Activated naive CD4-positive, alpha-beta T cell treated with anti-CD3 and anti-CD28 coated beads, Interleukin-2, amount 50 U/mL, for 72 hours (primary cell): ENCODE results near the gene C19orf85. TPM values are rescaled to one million over a fixed set of nuclear protein-coding genes. Genes with fewer than 3 reads are reported as not detected.
A peak's percentile ranks its signal among the peaks of the same experiment; 100 is the strongest.
"Not testable (repeated sequence)": the region's sequence is repeated elsewhere in the genome, so short reads cannot be mapped to it uniquely, and the experiment has no call there.

Source experiments
- ATAC-seq, 2 donors: fragments of 150-1000 bp; cut with Tn5 transposase; 2 replicates each; pipeline ENCODE4 v1.10.0; 2021; ENCODE audit warnings: mild to moderate bottlenecking in 2 of 2, moderate library complexity in 2 of 2
- DNase-seq, 2 donors: peaks; one replicate each; pipeline ENCODE4 v3.0.0; 2021 to 2022; ENCODE audit warnings: low spot score in 2 of 2
- H3K27ac Mint-ChIP-seq, 2 donors: one replicate each; pipeline ENCODE4 v1.8.0; 2022; ENCODE audit warnings: mild to moderate bottlenecking in 2 of 2, mixed read lengths in 2 of 2
- H3K36me3 Mint-ChIP-seq, 2 donors: one replicate each; pipeline ENCODE4 v1.8.0; 2022; ENCODE audit warnings: mixed read lengths in 2 of 2
- H3K9me3 Mint-ChIP-seq, 2 donors: one replicate each; pipeline ENCODE4 v1.8.0; 2022; ENCODE audit warnings: mixed read lengths in 2 of 2
- total RNA-seq, 2 donors: library from RNA; stranded (reverse); gene quantifications; one replicate each; pipeline ENCODE4 v1.2.3, GENCODE V29; 2022

C19orf85 gene
- total RNA-seq, 2 donors from 2014 or later = not detected

DNA sequence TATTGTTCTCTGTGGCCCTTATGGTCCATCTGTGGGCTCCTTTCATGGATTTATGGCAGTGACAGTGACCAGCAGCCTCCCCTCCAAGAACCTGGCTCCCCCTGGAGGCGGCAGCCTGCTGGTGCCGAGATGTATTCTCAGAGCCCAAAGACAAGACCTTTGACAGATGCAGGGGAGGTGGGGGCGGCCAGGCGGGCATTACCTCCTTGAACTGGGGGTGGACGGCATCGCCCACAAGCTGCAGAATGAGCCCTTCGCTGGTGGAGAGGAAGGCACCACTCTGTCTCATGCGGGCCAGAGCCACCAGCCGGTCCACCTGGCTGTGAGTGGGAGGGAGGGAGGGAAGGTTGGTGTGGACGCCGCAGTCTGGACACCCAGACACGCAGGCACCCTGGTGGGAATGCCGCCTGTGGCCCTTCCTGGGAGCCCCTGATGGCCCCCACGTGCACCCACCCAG, 9.7 kb downstream of the C19orf85 start:
- ATAC-seq (no peak), DNase-seq (peak in 1 of 2 donors; percentile 59)
- Mint-ChIP-seq H3K27ac (no peak overlapping the region), H3K9me3 (no peaks in the 10 kb centered on the region), H3K36me3 (peaks cover 0 to 5% of the 10 kb centered on the region in 2 donors)

DNA sequence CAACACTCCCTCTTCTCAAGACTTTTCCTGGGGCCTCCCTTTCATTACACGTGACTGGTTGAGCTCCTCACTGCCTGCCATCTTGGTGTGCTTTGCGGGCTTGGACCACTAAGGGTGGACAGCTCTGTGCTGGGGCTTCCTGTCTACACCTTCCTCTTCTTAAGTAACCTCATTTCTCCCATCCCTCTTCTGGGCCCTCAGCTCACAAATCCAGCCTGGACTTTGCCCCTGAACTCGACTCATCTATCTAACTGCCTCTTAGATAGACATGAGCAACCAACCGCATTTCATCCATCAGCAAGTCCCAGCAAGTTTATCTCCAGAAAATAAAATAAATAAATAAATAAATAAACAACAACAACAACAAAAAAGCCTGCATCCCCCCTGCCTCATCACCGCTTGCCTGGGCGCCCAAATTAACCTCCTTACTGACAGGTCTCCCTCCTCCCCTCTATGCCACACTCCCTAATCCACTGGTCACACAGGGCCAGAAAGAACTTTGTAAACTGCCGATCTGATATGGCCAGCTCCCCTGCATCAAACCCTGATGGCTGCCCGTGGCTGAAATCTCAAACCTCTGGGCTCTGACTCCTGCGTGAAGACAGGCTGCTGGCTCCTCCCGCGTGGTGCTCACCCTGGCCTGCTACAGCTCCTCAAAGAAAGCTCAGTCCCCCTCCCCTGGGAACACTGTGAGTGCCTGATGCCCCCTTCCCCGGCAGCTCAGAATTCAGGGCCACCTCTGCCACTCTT, 10.9 kb downstream of the C19orf85 start:
- ATAC-seq (no peak), DNase-seq (no peak)
- Mint-ChIP-seq H3K27ac (no peak overlapping the region), H3K9me3 (no peaks in the 10 kb centered on the region), H3K36me3 (peaks cover 0 to 5% of the 10 kb centered on the region in 2 donors)

DNA sequence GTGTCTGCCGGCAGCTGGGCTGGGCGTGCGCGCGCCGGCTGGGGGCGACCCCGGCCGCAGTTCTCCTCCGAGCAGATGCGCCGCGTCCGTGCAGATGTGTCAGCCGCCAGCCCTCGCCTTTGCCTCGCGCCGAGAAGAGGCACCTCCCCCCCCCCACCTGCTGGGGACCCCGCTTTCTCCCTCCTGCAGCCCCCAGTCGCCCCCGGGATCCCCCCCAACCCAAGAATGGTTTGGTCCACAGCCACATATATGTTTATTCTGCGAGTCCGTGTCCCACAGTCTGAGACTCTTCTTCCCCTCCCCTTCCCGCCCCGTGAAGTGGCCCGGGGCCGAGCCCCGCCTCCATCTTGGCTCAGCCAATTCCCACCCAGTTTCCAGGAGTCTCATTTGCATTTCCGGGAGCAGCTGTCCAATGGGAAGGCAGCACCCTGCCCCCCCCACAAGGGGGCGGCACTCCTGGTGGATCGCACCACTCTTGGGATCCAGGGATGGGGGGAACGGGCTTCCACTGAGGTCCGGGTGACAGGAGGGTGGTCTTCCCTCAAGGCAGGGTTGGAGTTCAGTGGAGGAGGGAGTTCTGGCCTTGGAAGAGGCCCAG, 11.7 kb downstream of the C19orf85 start:
- Mint-ChIP-seq H3K27ac (no peak overlapping the region), H3K9me3 (no peaks in the 10 kb centered on the region), H3K36me3 (peaks cover 0 to 5% of the 10 kb centered on the region in 2 donors)
- DNase-seq = peak in 1 of 2 donors; percentile 55
- ATAC-seq = peak; percentile 23 to 72

DNA sequence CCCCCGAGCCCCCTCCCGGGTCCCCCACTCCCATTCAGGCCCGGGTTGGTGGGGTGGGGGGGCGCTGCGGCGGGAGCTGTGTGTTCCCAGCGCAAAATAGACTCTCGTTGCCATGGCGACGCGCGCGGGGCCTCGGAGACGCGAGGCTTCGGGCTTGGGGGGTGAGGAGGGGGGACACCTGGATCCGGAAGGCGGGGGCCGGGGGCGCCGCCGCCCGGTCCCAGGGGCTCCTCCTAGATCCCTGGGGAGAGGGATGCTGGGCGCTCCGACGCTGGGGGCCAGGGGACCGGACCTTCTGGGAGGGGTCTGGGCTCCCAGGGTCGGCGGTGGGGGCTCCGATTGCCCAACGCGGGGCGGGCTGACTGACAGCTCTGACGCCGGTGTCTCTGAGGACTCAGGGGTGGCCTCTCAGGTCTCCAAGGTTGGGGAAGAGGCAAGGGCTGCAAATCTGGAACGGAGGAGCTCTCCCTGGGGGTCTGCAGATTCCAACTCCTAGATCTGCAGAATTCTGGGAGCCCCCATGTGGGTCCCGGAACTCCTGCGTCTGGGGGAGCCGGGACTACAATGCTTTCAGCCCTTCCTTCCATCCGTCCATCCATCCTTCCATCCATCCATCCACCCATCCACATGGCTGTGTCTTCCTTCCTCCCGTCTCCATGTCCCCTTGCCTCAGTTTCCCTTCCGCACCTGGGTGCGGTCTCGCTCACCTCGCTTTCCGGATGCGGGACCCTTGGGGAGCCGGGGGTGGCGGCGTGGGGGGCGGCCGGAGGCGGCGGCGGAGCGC, 12.4 kb downstream of the C19orf85 start:
- Mint-ChIP-seq H3K9me3 (no peaks in the 10 kb centered on the region), H3K36me3 (peaks cover 0 to 5% of the 10 kb centered on the region in 2 donors), H3K27ac (no peak overlapping the region)
- no peak for ATAC-seq
- DNase-seq = no peak

DNA sequence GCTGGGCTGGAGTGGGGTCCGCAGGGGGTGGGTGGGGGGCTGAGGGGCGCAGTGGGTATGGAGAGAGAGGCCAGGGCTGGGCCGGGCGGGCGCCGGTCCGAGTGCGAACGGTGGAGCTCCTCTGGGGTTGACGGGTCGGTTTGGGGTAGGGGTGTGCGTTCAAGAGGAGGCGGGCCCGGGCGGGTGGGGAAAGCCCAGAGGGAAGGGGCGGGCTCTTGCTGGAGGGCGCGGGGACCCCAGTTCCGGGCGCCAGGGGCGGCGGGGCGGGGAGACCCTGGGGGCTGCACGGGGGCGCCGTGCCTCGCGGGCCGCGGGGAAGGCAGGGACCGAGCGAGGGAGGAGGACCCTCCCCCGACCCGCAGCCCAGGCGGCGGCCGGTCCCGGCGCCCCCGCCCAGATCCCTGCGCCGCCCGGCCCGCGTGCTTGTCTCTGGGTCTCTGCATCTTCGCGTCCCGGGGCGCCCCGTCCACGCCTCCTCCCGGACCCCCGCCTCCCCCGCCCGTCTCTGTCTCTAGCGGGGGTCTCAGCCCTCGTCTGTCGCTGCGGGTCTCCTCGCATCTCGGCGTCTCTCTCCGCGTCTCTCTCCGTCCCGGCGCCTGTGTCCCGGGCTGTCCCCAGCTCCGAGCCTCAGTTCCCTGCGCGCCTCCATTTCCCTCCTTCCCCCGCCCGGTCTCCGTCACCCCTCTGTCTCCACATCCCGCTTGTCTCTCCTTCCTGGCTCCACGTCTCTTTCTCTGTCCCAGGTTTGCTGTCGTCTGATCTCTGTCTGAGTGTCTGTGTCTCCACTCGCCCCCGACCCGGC, 13.2 kb downstream of the C19orf85 start:
- Mint-ChIP-seq H3K9me3 (no peaks in the 10 kb centered on the region), H3K27ac (no peak overlapping the region), H3K36me3 (peaks cover 0 to 5% of the 10 kb centered on the region in 2 donors)
- ATAC-seq (peak in 1 of 2 donors; percentile 24), DNase-seq (no peak)

DNA sequence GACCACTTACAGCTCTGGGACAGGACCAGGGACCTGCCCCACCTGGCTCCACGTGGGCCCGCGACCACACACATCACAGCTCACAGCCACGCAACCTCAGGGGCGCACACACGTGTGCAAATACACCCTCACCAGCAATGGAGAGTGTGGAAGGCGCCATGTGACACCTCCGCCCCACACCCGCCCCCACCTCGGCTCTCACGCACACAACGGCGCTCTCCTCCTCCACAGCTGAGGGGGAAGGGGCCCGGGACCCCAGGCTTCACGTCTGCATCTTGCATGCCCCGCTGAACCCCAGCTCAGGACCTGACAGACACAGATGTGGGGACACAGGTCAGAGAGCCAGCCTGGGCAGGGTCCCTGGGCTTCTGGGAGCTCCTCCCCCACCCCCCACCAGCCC, 15.1 kb downstream of the C19orf85 start:
- H3K9me3 Mint-ChIP-seq = no peaks in the 10 kb centered on the region

DNA sequence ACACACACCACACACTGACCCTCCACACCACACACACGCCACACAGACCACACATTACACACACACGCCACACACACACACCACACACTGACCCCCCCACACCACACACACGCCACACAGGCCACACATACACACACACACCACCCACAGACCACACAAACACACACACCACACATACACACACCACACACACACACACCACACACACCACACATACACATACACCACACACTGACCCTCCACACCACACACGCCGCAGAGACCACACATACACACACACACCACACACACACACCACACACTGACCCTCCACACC, 16.4 kb downstream of the C19orf85 start:
- not testable (repeated sequence) for H3K27ac Mint-ChIP-seq, H3K9me3 Mint-ChIP-seq, ATAC-seq, H3K36me3 Mint-ChIP-seq, DNase-seq

More for the DNA sequence above, 15.1 kb downstream of the C19orf85 start:
- ATAC-seq (peak in 1 of 2 donors; percentile 15), DNase-seq (no peak)
- H3K36me3 Mint-ChIP-seq = peaks cover 0 to 5% of the 10 kb centered on the region in 2 donors
- H3K27ac Mint-ChIP-seq = no peak overlapping the region

DNA sequence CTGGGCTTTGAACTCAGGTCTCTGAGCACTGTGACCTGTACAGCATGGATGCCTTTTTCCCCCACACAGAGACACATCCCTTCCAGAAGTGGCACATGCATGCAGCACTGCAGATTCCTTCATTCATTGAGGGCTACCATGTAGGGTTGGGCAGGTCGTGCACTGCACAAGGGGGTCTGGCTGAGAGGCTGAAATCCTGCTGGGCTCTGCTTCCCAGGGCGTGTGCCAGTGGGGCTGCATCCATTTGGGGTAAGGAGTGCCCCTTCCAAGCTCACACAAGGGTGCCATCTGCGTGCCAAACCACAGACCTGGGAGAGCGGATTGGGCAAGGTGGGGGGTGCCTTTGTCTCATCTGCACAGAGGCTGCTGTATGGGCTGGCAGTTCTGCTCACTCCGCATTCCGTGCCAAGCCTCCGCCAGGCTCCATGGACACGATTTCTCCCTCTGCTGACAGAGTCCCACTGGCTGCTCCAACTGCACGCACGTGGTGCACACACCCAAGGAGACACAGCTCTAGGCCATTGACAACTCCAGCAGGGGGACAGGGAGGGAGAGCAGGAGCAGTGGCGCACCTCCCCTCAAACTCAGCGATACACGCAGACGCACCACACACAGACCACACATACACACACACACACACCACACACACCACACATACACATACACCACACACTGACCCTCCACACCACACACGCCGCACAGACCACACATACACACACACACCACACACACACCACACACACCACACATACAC, 17.0 kb downstream of the C19orf85 start:
- DNase-seq (no peak), ATAC-seq (peak; percentile 19 to 69)
- Mint-ChIP-seq H3K36me3 (no peaks in the 10 kb centered on the region), H3K9me3 (no peaks in the 10 kb centered on the region), H3K27ac (no peak overlapping the region)

DNA sequence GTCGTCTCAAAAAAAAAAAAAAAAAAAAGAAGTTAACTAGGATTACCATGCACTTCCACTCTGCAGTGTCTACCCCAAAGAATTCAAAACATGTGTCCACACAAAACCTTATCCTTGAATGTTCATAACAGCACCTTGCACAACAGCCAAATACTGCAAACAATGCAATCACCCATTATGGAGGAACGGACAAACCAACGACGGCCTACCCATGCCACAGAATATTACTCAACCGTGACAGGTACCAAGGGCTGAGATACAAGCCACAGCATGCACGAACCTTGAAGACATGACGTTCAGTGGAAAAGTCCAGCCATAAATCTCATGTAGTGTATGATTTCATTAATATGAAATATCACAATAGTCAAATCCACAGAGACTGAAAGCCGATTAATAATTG, 18.5 kb downstream of the C19orf85 start:
- no peak for DNase-seq
- ATAC-seq = no peak
- H3K27ac Mint-ChIP-seq = no peak overlapping the region
- no peaks in the 10 kb centered on the region for H3K9me3 Mint-ChIP-seq
- peaks cover 7% of the 10 kb centered on the region in 2 donors for H3K36me3 Mint-ChIP-seq

DNA sequence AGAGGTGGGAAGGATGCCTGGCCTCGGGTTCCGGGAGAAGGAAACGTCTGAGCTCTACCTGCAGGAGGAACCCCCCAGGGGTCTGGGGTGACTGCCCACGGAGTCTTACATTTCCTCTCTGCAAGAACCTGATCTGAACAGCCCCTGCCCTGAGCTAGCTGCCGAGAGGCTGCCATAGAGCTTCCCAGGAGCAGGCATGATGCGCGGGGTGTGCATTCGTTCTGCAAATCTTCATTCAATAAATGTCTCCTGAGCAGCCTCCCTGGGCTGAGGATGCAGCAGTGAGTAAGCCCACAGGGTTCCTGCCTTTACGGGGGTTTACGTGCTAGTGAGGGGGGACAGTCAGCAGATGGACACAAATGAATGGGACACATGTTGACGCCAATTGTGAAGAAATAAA, 19.9 kb downstream of the C19orf85 start:
- DNase-seq = no peak
- H3K9me3 Mint-ChIP-seq = no peaks in the 10 kb centered on the region
- H3K36me3 Mint-ChIP-seq = peaks cover 7 to 11% of the 10 kb centered on the region in 2 donors
- ATAC-seq = no peak
- no peak overlapping the region for H3K27ac Mint-ChIP-seq

DNA sequence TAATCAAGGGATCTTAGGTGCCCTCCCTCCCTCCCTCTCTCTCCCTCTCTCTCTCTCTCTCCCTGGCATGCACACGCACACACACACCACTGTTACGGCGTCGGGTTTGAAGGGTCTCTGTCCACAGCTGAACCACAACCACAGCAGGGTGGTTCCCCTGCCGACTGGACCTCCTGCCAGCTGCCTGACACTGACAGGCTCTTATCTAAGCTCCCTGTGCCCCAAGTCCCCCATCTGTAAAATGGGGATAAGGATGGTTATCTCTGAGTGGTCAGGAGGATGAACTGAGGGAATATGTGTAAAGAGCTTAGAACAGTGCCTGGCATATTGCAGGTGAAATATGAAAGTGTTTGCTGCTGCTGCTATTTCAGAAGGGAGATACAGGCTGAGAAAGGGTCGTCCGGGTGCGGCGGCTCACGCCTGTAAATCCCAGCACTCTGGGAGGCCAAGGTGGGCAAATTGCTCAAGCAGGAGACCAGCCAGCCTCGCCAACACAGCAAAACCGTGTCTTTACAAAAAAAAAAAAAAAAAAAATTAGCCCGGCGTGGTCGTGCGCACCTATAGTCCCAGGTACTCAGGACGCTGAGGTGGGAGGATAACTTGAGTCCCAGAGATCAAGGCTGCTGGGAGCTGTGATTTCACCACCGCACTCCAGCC, 20.6 kb downstream of the C19orf85 start:
- peaks cover 7 to 11% of the 10 kb centered on the region in 2 donors for H3K36me3 Mint-ChIP-seq
- no peak for DNase-seq
- H3K27ac Mint-ChIP-seq = no peak overlapping the region
- no peaks in the 10 kb centered on the region for H3K9me3 Mint-ChIP-seq
- ATAC-seq = no peak

DNA sequence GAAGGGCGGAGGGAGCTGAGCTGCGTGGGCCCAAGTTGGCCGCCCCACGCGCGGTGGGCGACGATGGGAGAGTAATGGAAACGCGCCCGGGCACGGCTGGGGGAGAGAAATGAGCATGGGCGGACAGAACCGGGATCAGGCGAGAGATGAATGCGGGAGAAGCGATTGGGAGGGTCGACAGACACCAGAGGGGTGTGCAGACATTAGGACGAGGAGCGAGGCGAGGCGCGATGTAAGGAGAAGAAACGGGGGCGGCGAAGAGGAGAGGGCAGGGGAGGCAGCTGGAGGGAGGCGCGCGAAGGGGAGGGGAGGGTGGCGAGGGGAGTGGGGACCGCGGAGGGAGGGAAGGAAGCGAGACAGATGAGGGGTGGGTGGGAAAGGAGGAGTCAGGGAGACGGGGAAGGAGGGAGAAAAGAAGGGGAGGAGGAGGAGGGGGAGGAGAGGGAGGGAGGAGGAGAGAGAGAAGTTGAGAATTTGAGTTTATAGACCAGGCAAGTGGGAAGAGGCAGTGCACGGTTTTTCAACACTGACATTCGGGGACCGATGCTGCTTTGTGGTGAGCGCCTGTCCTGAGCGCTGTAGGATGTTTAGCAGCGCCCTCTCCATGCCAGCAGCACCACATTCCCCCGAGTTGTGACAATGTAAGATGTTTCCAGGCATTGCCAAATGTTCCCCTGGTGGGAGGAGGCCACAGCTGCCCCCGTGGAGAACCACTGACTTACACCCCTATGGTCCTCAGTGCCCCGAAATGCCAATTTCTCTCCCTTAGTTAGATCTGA, 21.3 kb downstream of the C19orf85 start, which contains the start of gene SHISA7:
SHISA7 (minus strand) TSS at position 256 of the 779 bp plus-strand sequence. CDS start 437 bp downstream, outside the sequence.
- ATAC-seq (no peak), DNase-seq (no peak)
- Mint-ChIP-seq H3K27ac (no peak within 1 kb of the TSS), H3K36me3 (peaks cover 7 to 11% of the 10 kb centered on the region in 2 donors), H3K9me3 (no peaks in the 10 kb centered on the region)

DNA sequence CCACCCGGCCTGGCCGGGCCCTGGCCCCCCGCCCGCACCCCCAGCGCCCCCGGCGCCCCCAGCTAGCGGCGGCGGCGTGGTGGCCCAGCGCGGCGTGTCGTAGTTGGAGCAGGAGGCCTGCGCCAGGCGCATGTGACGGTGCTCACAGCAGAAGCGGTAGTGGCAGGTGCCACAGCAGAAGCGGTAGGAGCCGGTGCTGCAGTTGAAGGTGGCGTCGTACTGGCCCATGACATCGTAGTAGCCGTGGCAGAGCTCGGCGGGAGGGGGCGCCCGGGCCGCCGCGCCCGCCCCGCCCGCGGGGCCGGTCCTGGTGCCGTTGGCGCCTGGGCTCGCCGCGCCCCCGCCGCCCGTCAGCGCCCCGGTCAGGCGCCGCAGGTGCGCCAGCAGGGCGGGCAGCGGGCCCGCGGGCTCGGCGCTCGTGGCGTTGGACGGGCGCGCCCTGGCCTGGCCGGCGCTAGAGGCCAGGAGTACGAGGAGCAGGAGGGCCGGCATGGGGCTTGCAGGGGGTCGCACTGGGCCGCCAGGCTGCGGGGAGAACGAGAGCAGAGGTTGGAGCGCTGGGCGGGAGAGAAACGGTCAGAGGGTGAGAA, 22.1 kb downstream of the C19orf85 start:
- no peaks in the 10 kb centered on the region for H3K9me3 Mint-ChIP-seq
- DNase-seq (no peak), ATAC-seq (peak in 1 of 2 donors; percentile 39)
- no peak overlapping the region for H3K27ac Mint-ChIP-seq
- H3K36me3 Mint-ChIP-seq = peaks cover 7 to 11% of the 10 kb centered on the region in 2 donors

DNA sequence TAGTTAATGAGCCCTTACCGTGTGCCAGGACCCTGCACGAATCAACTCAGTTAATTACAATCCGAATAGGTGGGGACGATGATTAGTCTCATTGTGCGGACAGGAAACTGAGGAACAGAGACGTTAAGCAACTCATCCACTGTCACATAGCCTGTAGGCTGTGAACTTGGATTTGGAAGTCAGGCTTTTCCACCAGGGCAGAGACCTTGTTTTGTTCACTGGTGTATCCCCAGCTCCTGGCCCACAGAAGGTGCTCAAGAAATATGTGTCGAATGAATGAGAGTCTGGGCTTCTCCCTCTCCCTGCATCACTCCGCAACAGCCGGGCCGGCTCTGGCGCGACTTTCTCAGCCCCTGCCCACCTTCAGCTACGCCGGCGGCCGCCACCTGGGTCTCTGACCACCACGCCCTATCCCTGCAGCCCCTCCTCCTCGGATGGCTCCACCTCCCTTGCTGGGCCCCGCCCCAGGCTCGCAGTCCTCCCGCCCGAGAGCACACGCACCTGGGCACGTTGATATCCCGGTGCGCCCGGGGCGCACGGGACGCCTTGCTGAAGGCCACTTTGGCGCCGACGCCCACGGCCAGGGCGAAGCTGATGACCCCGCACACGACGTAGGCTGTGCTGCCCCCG, 22.7 kb downstream of the C19orf85 start:
- DNase-seq (no peak), ATAC-seq (peak in 1 of 2 donors; percentile 54)
- Mint-ChIP-seq H3K36me3 (peaks cover 7 to 11% of the 10 kb centered on the region in 2 donors), H3K27ac (no peak overlapping the region), H3K9me3 (no peaks in the 10 kb centered on the region)
